Measurements from ENCODE around the gene AMIGO3. TPM values are rescaled to one million over a fixed set of nuclear protein-coding genes. Genes with fewer than 3 reads are reported as not detected.

AMIGO3 gene
- total RNA-seq, 1 experiment from 2014 or later = not detected

GRCh38 chr3:49740427-49740826 lies 20.9 kb upstream of the AMIGO3 start:
- Mint-ChIP-seq H3K36me3 (ENCODE audit: insufficient read depth, unreplicated experiment) (peaks cover 73% of the 10 kb centered on the region), H3K4me3 (ENCODE audit: unreplicated experiment) (no peak overlapping the region), H3K27me3 (ENCODE audit: insufficient read depth, unreplicated experiment) (no peaks in the 10 kb centered on the region), H3K9me3 (ENCODE audit: unreplicated experiment) (no peaks in the 10 kb centered on the region), H3K4me1 (ENCODE audit: insufficient read depth, unreplicated experiment) (peaks cover 8% of the 10 kb centered on the region), H3K27ac (ENCODE audit: low read depth, unreplicated experiment) (no peak overlapping the region)
- POLR2A ChIA-PET = no interaction called here
- CTCF ChIA-PET = interaction anchor here (0.6 kb wide), 1 partner anchor 9 kb away, joined by 3 read pairs; no protein-coding TSS in a partner anchor
- no peak for DNase-seq (ENCODE audit: unreplicated experiment)
- TF ChIP-seq, protein P1, sequence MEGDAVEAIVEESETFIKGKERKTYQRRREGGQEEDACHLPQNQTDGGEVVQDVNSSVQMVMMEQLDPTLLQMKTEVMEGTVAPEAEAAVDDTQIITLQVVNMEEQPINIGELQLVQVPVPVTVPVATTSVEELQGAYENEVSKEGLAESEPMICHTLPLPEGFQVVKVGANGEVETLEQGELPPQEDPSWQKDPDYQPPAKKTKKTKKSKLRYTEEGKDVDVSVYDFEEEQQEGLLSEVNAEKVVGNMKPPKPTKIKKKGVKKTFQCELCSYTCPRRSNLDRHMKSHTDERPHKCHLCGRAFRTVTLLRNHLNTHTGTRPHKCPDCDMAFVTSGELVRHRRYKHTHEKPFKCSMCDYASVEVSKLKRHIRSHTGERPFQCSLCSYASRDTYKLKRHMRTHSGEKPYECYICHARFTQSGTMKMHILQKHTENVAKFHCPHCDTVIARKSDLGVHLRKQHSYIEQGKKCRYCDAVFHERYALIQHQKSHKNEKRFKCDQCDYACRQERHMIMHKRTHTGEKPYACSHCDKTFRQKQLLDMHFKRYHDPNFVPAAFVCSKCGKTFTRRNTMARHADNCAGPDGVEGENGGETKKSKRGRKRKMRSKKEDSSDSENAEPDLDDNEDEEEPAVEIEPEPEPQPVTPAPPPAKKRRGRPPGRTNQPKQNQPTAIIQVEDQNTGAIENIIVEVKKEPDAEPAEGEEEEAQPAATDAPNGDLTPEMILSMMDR (IDR thresholded peaks at IDR 0.05; ENCODE audit: unreplicated experiment) = no peak
- no TSS peak for BruUV-seq (replicated peaks)
- intact Hi-C loops (cut with micrococcal nuclease) = no loop called here

GRCh38 chr3:49738067-49738713 lies 18.7 kb upstream of the AMIGO3 start:
- peaks cover 77% of the 10 kb centered on the region for H3K36me3 Mint-ChIP-seq (ENCODE audit: insufficient read depth, unreplicated experiment)
- ChIA-PET POLR2A (no interaction called here), CTCF (interaction anchor here (0.6 to 1.6 kb wide), 2 partner anchors 84 to 101 kb away, joined by 3 read pairs; no protein-coding TSS in a partner anchor)
- H3K27me3 Mint-ChIP-seq (ENCODE audit: insufficient read depth, unreplicated experiment) = no peaks in the 10 kb centered on the region
- TF ChIP-seq, protein P1 (IDR thresholded peaks at IDR 0.05; ENCODE audit: unreplicated experiment) = no peak
- H3K4me1 Mint-ChIP-seq (ENCODE audit: insufficient read depth, unreplicated experiment) = peaks cover 4% of the 10 kb centered on the region
- no peak overlapping the region for H3K4me3 Mint-ChIP-seq (ENCODE audit: unreplicated experiment)
- H3K27ac Mint-ChIP-seq (ENCODE audit: low read depth, unreplicated experiment) = no peak overlapping the region
- DNase-seq (ENCODE audit: unreplicated experiment) = no peak
- no TSS peak for BruUV-seq (replicated peaks)
- no peaks in the 10 kb centered on the region for H3K9me3 Mint-ChIP-seq (ENCODE audit: unreplicated experiment)
- intact Hi-C loops (cut with micrococcal nuclease) = no loop called here

- TF ChIP-seq, protein P1 (IDR thresholded peaks at IDR 0.05; ENCODE audit: unreplicated experiment) = no peak
- POLR2A ChIA-PET = interaction anchor here (1.2 to 3.0 kb wide), 3 partner anchors 10 to 35 kb away, joined by 3 to 12 read pairs (median 3); partner anchors contain the start of gene GMPPB
- intact Hi-C loops (cut with micrococcal nuclease) = no loop called here
Observed at GRCh38 chr3:49734752-49735151, 15.3 kb upstream of the AMIGO3 start.

GRCh38 chr3:49733551-49733950 lies 14.1 kb upstream of the AMIGO3 start:
- peaks cover 6% of the 10 kb centered on the region for H3K4me1 Mint-ChIP-seq (ENCODE audit: insufficient read depth, unreplicated experiment)
- no peaks in the 10 kb centered on the region for H3K9me3 Mint-ChIP-seq (ENCODE audit: unreplicated experiment)
- H3K4me3 Mint-ChIP-seq (ENCODE audit: unreplicated experiment) = no peak overlapping the region
- ChIA-PET CTCF (no interaction called here), POLR2A (no interaction called here)
- no peaks in the 10 kb centered on the region for H3K27me3 Mint-ChIP-seq (ENCODE audit: insufficient read depth, unreplicated experiment)
- H3K36me3 Mint-ChIP-seq (ENCODE audit: insufficient read depth, unreplicated experiment) = peaks cover 77% of the 10 kb centered on the region
- BruUV-seq (replicated peaks) = no TSS peak
- intact Hi-C loops (cut with micrococcal nuclease) = no loop called here
- DNase-seq (ENCODE audit: unreplicated experiment) = no peak
- H3K27ac Mint-ChIP-seq (ENCODE audit: low read depth, unreplicated experiment) = no peak overlapping the region
- TF ChIP-seq, protein P1 (IDR thresholded peaks at IDR 0.05; ENCODE audit: unreplicated experiment) = no peak

More at GRCh38 chr3:49734752-49735151, 15.3 kb upstream of the AMIGO3 start:
- DNase-seq (ENCODE audit: unreplicated experiment) = no peak
- Mint-ChIP-seq H3K4me1 (ENCODE audit: insufficient read depth, unreplicated experiment) (peaks cover 6% of the 10 kb centered on the region), H3K4me3 (ENCODE audit: unreplicated experiment) (no peak overlapping the region), H3K9me3 (ENCODE audit: unreplicated experiment) (no peaks in the 10 kb centered on the region), H3K36me3 (ENCODE audit: insufficient read depth, unreplicated experiment) (peaks cover 82% of the 10 kb centered on the region), H3K27ac (ENCODE audit: low read depth, unreplicated experiment) (no peak overlapping the region), H3K27me3 (ENCODE audit: insufficient read depth, unreplicated experiment) (no peaks in the 10 kb centered on the region)
- no TSS peak for BruUV-seq (replicated peaks)
- CTCF ChIA-PET = interaction anchor here (0.6 to 1.0 kb wide), 2 partner anchors 12 to 104 kb away, joined by 3 to 4 read pairs; no protein-coding TSS in a partner anchor
